Gastrocnemius medialis (tissue), 4 donors: Measurements from ENCODE around the gene OR2V2. TPM values are rescaled to one million over a fixed set of nuclear protein-coding genes. Genes with fewer than 3 reads are reported as not detected.

Experiments used
- ATAC-seq, 2 donors: fragments of 150-250 bp; one replicate each; pipeline ENCODE4 v1.9.1; 2016
- DNase-seq, 2 donors: peaks; one replicate each; pipeline ENCODE4 v3.0.0-alpha.2; 2019
- H3K27ac ChIP-seq, 4 donors: fragments of 200-600 bp; sonication (generic); 1 replicate in 1 of 4; 2 replicates in 3 of 4; pipeline ENCODE4 v1.5.1; 2016 to 2018; ENCODE audit warnings: mild to moderate bottlenecking in 2 of 4, moderate library complexity in 1 of 4
- H3K27me3 ChIP-seq, 3 donors: fragments of 200-600 bp; sonication (generic) in 2 of 3; 1 replicate in 1 of 3; 2 replicates in 2 of 3; pipeline versions ENCODE4 v1.5.1 to v1.6.0; 2016 to 2019; ENCODE audit warnings: mild to moderate bottlenecking in 1 of 3, moderate library complexity in 1 of 3
- H3K36me3 ChIP-seq, 2 donors: fragments of 200-600 bp; sonication (generic) in 1 of 2; one replicate each; pipeline ENCODE4 v1.5.1; 2017 to 2018
- H3K4me1 ChIP-seq, 2 donors: fragments of 200-600 bp; sonication (generic) in 1 of 2; one replicate each; pipeline ENCODE4 v1.5.1; 2016 to 2017; ENCODE audit warnings: mild to moderate bottlenecking in 2 of 2
- H3K4me3 ChIP-seq, 4 donors: fragments of 200-600 bp; sonication (generic) in 3 of 4; 1 replicate in 1 of 4; 2 replicates in 3 of 4; pipeline ENCODE4 v1.5.1; 2016 to 2019; ENCODE audit warnings: mild to moderate bottlenecking in 2 of 4
- H3K9me3 ChIP-seq, 3 donors: fragments of 200-600 bp; sonication (generic) in 2 of 3; 1 replicate in 1 of 3; 2 replicates in 2 of 3; pipeline ENCODE4 v1.5.1; 2016 to 2019
- POLR2A ChIP-seq, 2 donors: fragments of 450-650 bp; IDR thresholded peaks; one replicate each; pipeline ENCODE4 v1.6.1; 2017; ENCODE audit warnings: antibody characterized with exemption in 2 of 2, mild to moderate bottlenecking in 2 of 2, moderate library complexity in 2 of 2
- in situ Hi-C, 4 donors: fragments of 200-750 bp; cut with MboI; loops; one replicate each; pipeline versions ENCODE4 v1.15.0 to v1.8.0; 2017; ENCODE audit warnings: low sequenced_read_pairs in 4 of 4
- intact Hi-C: fragments of 100-400 bp; cut with DNase I; formaldehyde crosslinking; loops from one replicate; pipeline ENCODE4 v1.15.1; 2023; ENCODE audit warnings: low total_unique reads
- total RNA-seq, 4 donors: library from RNA; depleted of rRNA; stranded (reverse); fragments of >200 nt; gene quantifications; one replicate each; pipeline versions ENCODE4 v1.1.0 to v1.2.3, GENCODE V29; 2016
- TF ChIP-seq, protein P1 (sequence below), 5 experiments: fragments of 450-650 bp in 3 of 5; fragments of 200-600 bp in 2 of 5; sonication (generic) in 2 of 5; IDR thresholded peaks in 4 of 5; conservative IDR thresholded peaks in 1 of 5; 1 replicate in 4 of 5; 2 replicates in 1 of 5; pipeline ENCODE4 v1.5.1; 2016 to 2019; ENCODE audit warnings: antibody characterized with exemption in 5 of 5, mild to moderate bottlenecking in 3 of 5, moderate library complexity in 3 of 5

OR2V2 gene
- total RNA-seq, 4 donors from 2014 or later = not detected

DNA sequence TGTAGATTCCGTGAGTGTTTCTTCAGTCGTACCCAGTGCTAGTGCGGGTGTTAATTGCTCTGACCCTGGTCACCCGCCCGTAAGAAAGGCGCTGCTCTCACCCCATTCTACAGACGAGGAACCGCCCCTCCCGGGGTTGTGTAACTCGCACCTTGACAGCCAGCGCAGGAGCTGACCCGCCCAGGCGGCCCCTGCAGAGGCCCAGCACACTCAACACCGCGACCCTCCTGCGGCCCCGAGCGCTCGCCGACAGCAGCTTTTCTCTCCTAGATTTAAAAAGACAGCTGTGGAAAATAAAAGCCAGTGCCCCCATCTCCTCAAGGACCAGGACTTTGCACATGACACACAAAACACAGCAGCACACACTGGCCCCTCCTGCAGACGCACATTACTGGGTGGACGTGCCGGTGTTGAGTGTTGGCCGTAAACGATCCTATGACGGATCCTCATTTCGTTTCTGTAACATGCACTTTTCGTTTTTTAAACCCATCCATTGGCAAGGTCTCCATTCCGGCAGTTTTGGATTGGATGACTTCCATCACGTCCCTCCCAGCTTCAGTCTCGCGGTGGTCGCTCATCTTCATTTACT, 22.9 kb downstream of the OR2V2 start:
- Histone ChIP-seq H3K4me3 (no peak overlapping the region), H3K36me3 (no peaks in the 10 kb centered on the region), H3K9me3 (no peaks in the 10 kb centered on the region), H3K27me3 (peaks cover 69 to 92% (median 91%) of the 10 kb centered on the region in 3 donors), H3K4me1 (peaks cover 0 to 3% of the 10 kb centered on the region in 2 donors), H3K27ac (no peak overlapping the region)
- ATAC-seq (no peak), DNase-seq (no peak)
- in situ Hi-C loops (no loop called here), intact Hi-C loops (no loop called here)
- TF ChIP-seq, protein P1, sequence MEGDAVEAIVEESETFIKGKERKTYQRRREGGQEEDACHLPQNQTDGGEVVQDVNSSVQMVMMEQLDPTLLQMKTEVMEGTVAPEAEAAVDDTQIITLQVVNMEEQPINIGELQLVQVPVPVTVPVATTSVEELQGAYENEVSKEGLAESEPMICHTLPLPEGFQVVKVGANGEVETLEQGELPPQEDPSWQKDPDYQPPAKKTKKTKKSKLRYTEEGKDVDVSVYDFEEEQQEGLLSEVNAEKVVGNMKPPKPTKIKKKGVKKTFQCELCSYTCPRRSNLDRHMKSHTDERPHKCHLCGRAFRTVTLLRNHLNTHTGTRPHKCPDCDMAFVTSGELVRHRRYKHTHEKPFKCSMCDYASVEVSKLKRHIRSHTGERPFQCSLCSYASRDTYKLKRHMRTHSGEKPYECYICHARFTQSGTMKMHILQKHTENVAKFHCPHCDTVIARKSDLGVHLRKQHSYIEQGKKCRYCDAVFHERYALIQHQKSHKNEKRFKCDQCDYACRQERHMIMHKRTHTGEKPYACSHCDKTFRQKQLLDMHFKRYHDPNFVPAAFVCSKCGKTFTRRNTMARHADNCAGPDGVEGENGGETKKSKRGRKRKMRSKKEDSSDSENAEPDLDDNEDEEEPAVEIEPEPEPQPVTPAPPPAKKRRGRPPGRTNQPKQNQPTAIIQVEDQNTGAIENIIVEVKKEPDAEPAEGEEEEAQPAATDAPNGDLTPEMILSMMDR (IDR thresholded peaks at IDR 0.05 in 4 of 5, conservative IDR thresholded peaks at IDR 0.05 in 1 of 5) = no peak
- TF ChIP-seq POLR2A (IDR thresholded peaks at IDR 0.05) = no peak

DNA sequence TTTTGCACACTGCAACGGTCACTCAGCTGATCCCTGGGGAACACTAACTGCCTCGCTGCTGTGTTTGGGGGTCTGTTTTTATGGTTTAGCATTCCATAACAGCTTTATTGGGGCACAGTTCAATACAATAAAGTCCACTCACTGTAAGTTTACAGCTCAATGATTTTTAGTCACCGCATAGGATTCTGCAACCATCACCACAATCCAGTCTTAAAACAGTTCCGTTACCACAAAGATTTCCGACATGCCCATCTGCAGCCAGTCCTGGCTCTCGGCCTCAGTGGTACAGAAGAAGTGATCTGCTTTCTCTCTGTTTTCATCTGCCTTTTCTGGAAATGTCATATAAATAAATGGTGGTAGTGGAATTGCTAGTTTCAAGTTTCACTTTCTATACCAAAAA, 23.6 kb downstream of the OR2V2 start:
- H3K9me3 ChIP-seq = no peaks in the 10 kb centered on the region
- no peak for ATAC-seq
- H3K27ac ChIP-seq = no peak overlapping the region
- TF ChIP-seq, protein P1 (IDR thresholded peaks at IDR 0.05 in 4 of 5, conservative IDR thresholded peaks at IDR 0.05 in 1 of 5) = no peak
- TF ChIP-seq POLR2A (IDR thresholded peaks at IDR 0.05) = no peak
- H3K4me1 ChIP-seq = peaks cover 0 to 3% of the 10 kb centered on the region in 2 donors
- intact Hi-C loops = no loop called here
- H3K36me3 ChIP-seq = no peaks in the 10 kb centered on the region
- no peak for DNase-seq
- peaks cover 74 to 89% (median 86%) of the 10 kb centered on the region in 3 donors for H3K27me3 ChIP-seq
- H3K4me3 ChIP-seq = no peak overlapping the region
- in situ Hi-C loops = no loop called here

DNA sequence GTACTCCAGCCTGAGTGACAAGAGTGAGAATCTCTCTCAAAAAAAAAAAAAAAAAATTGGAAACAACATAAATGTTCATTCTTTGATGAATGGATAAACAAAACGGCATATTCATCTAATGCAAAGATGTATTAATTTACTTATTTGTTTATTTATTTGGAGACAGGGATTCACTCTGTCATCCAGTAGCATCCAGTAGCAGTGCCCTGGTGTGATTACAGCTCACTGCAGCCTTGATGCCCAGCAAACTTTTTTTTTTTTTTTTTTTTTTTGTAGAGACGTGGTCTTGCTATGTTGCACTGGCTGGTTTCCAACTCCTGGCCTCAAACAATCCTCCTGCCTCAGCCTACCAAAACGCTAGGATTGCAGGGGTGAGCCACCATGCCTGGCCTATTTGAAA, 24.4 kb downstream of the OR2V2 start:
- Histone ChIP-seq H3K27me3 (peaks cover 74 to 85% (median 82%) of the 10 kb centered on the region in 3 donors), H3K4me1 (peaks cover 0 to 3% of the 10 kb centered on the region in 2 donors), H3K9me3 (no peaks in the 10 kb centered on the region), H3K36me3 (no peaks in the 10 kb centered on the region), H3K4me3 (no peak overlapping the region), H3K27ac (no peak overlapping the region)
- TF ChIP-seq, protein P1 (IDR thresholded peaks at IDR 0.05 in 4 of 5, conservative IDR thresholded peaks at IDR 0.05 in 1 of 5) = no peak
- no peak for TF ChIP-seq POLR2A (IDR thresholded peaks at IDR 0.05)
- DNase-seq (no peak), ATAC-seq (no peak)
- in situ Hi-C loops (no loop called here), intact Hi-C loops (no loop called here)

DNA sequence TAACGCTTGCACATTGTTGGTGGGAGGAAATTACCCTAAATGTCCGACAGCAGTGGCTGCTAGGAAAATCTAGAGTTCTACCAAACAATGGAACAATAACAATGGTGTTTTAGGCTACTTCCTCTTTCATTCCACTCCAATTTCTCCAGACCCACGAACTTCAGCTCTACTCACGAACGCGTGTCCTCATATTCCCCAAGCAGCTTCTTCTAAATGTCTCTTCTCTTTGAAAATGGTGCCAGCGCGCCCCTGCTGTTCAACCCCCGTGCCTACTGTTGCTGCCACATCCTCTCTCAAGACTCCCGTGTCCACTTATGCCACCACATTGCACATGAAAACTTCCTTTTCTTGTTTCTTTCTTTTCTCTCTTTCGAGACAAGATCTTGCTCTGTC, 25.6 kb downstream of the OR2V2 start:
- peak overlapping the region in 1 of 4 donors; percentile 50 for H3K27ac ChIP-seq
- H3K4me3 ChIP-seq = peak overlapping the region in 1 of 4 donors; percentile 12
- in situ Hi-C loops = no loop called here
- ATAC-seq = peak in 1 of 2 donors; percentile 36
- intact Hi-C loops = no loop called here
- H3K36me3 ChIP-seq = no peaks in the 10 kb centered on the region
- peaks cover 0 to 3% of the 10 kb centered on the region in 2 donors for H3K4me1 ChIP-seq
- no peak for TF ChIP-seq POLR2A (IDR thresholded peaks at IDR 0.05)
- TF ChIP-seq, protein P1 (IDR thresholded peaks at IDR 0.05 in 4 of 5, conservative IDR thresholded peaks at IDR 0.05 in 1 of 5) = peak in 1 of 5 experiments; percentile 28
- H3K9me3 ChIP-seq = no peaks in the 10 kb centered on the region
- H3K27me3 ChIP-seq = peaks cover 69 to 75% (median 74%) of the 10 kb centered on the region in 3 donors
- DNase-seq = no peak
